ENCODE results near the gene FOXJ2. TPM values are rescaled to one million over a fixed set of nuclear protein-coding genes. Genes with fewer than 3 reads are reported as not detected.
"Not testable (repeated sequence)": the region's sequence is repeated elsewhere in the genome, so short reads cannot be mapped to it uniquely, and the experiment has no call there.

The FOXJ2 gene
- total and polyA plus RNA-seq, 2 donors from 2014 or later, result 4.4 to 17.0 TPM

DNA sequence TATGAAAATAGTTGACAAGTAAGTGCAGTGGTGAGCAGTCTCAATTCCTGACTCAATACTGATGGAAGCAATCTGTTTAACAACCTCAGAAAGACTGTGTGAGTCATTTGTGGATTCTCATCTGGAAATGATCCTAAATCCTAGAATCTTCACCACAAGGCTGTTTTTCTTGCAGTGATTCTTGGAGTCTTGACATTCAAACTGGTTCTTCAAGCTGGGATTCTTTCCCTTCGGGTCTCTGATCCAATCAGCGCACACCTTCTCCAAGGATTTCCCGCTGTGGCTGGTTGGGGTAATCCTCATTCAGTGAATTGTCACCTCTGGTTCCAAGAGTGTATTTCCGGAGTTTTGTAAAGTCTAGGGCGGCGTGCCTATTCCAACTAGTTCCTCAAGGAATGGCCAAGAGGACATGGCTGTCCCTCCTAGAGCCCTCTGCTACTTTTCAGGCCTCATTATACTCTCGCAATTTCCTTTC is 37.7 kb upstream of the FOXJ2 start:
- DNase-seq, result peak in 2 of 5 donors; percentile 17 to 23
- no peak for FAIRE-seq
- Histone ChIP-seq H3K27me3 (ENCODE audit: control insufficient read depth, insufficient read depth, low read length) (no peaks in the 10 kb centered on the region), H3K4me1 (ENCODE audit: control insufficient read depth in 2 of 3, insufficient read depth in 2 of 3, low read depth in 1 of 3, low read length in 3 of 3) (no peaks in the 10 kb centered on the region), H3K36me3 (ENCODE audit: control insufficient read depth in 2 of 3, insufficient read depth in 3 of 3, low read length in 3 of 3) (no peaks in the 10 kb centered on the region), H3K9ac (ENCODE audit: low read length in 3 of 3) (no peak overlapping the region), H3K4me3 (ENCODE audit: low read length in 3 of 3) (no peak overlapping the region), H3K27ac (ENCODE audit: low read depth in 2 of 2, low read length in 2 of 2) (peak overlapping the region; percentile 61 to 69), H3K9me3 (ENCODE audit: control insufficient read depth in 2 of 3, insufficient read depth in 1 of 3, low read length in 3 of 3) (no peaks in the 10 kb centered on the region)
- TF ChIP-seq, protein P1, sequence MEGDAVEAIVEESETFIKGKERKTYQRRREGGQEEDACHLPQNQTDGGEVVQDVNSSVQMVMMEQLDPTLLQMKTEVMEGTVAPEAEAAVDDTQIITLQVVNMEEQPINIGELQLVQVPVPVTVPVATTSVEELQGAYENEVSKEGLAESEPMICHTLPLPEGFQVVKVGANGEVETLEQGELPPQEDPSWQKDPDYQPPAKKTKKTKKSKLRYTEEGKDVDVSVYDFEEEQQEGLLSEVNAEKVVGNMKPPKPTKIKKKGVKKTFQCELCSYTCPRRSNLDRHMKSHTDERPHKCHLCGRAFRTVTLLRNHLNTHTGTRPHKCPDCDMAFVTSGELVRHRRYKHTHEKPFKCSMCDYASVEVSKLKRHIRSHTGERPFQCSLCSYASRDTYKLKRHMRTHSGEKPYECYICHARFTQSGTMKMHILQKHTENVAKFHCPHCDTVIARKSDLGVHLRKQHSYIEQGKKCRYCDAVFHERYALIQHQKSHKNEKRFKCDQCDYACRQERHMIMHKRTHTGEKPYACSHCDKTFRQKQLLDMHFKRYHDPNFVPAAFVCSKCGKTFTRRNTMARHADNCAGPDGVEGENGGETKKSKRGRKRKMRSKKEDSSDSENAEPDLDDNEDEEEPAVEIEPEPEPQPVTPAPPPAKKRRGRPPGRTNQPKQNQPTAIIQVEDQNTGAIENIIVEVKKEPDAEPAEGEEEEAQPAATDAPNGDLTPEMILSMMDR (IDR thresholded peaks at IDR 0.05; ENCODE audit: borderline replicate concordance, extremely low read depth, insufficient read depth), result no peak
- intact Hi-C loops (cut with DNase I), result loop anchor here (5.0 to 10.0 kb wide), 2 partner anchors 60 to 132 kb away; partner anchors contain the start of gene SLC2A3

DNA sequence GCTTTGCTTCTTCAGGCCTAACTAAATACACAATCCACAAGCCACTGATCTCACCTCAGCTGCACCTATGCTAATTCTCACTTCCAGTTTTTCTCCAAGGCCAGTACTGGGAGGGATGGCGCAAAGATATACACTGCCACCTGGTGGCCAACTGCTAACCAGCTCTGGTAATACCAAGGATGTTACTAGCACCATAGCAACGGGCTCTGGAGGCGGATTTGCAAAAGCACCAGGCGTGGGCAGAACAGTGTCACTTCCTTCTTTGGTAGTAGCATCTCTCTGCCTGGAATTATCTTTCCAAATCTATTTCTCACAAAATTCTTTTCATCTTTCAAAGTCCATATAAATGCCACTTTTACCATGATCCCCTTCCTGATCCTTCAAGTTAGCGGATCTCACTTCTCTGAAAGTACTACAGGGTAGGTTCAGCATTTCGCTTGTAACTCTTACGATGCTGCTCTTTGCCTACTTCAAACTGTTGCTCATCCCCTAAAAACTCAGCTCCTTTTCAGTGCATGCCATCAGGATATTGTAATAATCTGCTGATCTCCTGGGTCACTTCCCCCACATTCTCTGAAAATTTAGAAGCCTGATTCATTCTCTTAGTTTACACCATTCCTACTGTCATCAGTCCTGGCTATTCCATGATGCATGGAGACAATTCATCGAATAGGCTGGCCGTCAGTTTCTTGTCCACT is 37.1 kb upstream of the FOXJ2 start:
- FAIRE-seq, result peak; percentile 45
- Histone ChIP-seq H3K9ac (ENCODE audit: low read length in 3 of 3) (no peak overlapping the region), H3K4me1 (ENCODE audit: control insufficient read depth in 2 of 3, insufficient read depth in 2 of 3, low read depth in 1 of 3, low read length in 3 of 3) (no peaks in the 10 kb centered on the region), H3K4me3 (ENCODE audit: low read length in 3 of 3) (no peak overlapping the region), H3K27me3 (ENCODE audit: control insufficient read depth, insufficient read depth, low read length) (no peaks in the 10 kb centered on the region), H3K27ac (ENCODE audit: low read depth in 2 of 2, low read length in 2 of 2) (peak overlapping the region in 1 of 2 donors; percentile 61), H3K36me3 (ENCODE audit: control insufficient read depth in 2 of 3, insufficient read depth in 3 of 3, low read length in 3 of 3) (no peaks in the 10 kb centered on the region), H3K9me3 (ENCODE audit: control insufficient read depth in 2 of 3, insufficient read depth in 1 of 3, low read length in 3 of 3) (no peaks in the 10 kb centered on the region)
- intact Hi-C loops (cut with DNase I), result loop anchor here (10.0 kb wide), 1 partner anchor 61 kb away; the partner anchor contains the start of gene SLC2A3
- TF ChIP-seq, protein P1 (IDR thresholded peaks at IDR 0.05; ENCODE audit: borderline replicate concordance, extremely low read depth, insufficient read depth), result peak; percentile 68
- peak; percentile 81 to 92 (median 88) for DNase-seq

DNA sequence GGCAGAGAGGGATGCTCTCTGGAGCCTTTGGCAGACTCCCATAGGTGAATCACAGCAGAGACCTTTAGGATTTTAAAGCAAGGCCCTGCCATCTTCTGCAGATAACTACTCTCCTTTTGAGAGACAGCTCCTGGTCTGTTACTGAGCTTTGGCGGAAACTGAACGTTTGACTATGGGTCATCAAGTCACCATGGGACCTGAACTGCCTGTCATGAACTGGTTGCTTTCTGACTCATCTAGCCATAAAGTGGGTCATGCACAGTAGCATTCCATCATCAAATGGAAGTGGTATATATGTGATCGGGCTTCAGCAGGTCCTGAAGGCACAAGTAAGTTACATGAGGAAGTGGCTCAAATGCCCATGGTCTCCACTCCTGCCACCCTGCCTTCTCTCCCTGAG is 31.7 kb upstream of the FOXJ2 start:
- H3K36me3 ChIP-seq (ENCODE audit: control insufficient read depth in 2 of 3, insufficient read depth in 3 of 3, low read length in 3 of 3); DNase-seq; FAIRE-seq; H3K4me3 ChIP-seq (ENCODE audit: low read length in 3 of 3); H3K9me3 ChIP-seq (ENCODE audit: control insufficient read depth in 2 of 3, insufficient read depth in 1 of 3, low read length in 3 of 3); H3K27ac ChIP-seq (ENCODE audit: low read depth in 2 of 2, low read length in 2 of 2); H3K27me3 ChIP-seq (ENCODE audit: control insufficient read depth, insufficient read depth, low read length); intact Hi-C loops (cut with DNase I); H3K4me1 ChIP-seq (ENCODE audit: control insufficient read depth in 2 of 3, insufficient read depth in 2 of 3, low read depth in 1 of 3, low read length in 3 of 3); H3K9ac ChIP-seq (ENCODE audit: low read length in 3 of 3): not testable (repeated sequence)

DNA sequence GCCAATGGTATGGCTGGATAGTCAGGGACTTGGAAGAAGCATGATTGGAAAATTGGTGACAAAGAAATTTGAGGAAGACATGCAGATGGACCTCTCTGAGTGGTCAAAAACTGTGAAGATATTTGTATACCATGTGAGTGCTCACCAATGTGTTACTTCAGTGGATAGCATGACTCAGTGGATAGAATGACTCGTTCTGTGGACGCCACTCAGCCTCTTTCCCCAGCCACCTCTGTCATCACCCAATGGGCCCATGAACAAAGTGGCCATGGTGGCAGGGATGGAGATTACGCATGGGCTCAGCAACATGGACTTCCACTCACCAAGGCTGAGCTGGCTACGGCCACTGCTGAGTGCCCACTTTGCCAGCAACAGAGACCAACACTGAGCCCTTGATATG is 31.0 kb upstream of the FOXJ2 start:
- DNase-seq; H3K27me3 ChIP-seq (ENCODE audit: control insufficient read depth, insufficient read depth, low read length); H3K4me1 ChIP-seq (ENCODE audit: control insufficient read depth in 2 of 3, insufficient read depth in 2 of 3, low read depth in 1 of 3, low read length in 3 of 3); H3K9ac ChIP-seq (ENCODE audit: low read length in 3 of 3); H3K9me3 ChIP-seq (ENCODE audit: control insufficient read depth in 2 of 3, insufficient read depth in 1 of 3, low read length in 3 of 3); FAIRE-seq; H3K4me3 ChIP-seq (ENCODE audit: low read length in 3 of 3); H3K36me3 ChIP-seq (ENCODE audit: control insufficient read depth in 2 of 3, insufficient read depth in 3 of 3, low read length in 3 of 3); H3K27ac ChIP-seq (ENCODE audit: low read depth in 2 of 2, low read length in 2 of 2); intact Hi-C loops (cut with DNase I): not testable (repeated sequence)

DNA sequence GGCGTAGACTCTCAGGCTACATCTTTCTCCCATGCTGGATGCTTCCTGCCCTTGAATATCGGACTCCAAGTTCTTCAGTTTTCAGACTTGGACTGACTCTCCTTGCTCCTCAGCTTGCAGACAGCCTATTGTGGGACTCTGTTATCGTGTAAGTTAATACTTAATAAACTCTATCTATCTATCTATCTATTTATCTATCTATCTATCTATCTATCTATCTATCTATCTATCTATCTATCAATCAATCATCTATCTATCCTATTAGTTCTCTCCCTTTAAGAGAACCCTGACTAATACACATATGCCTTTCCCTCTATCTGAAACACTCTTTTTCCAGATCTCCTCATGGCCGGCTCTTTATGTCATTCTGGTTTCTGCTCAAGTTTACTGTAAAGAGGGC is 27.6 kb upstream of the FOXJ2 start:
- H3K9ac ChIP-seq (ENCODE audit: low read length in 3 of 3); H3K4me1 ChIP-seq (ENCODE audit: control insufficient read depth in 2 of 3, insufficient read depth in 2 of 3, low read depth in 1 of 3, low read length in 3 of 3); H3K9me3 ChIP-seq (ENCODE audit: control insufficient read depth in 2 of 3, insufficient read depth in 1 of 3, low read length in 3 of 3); FAIRE-seq; H3K27ac ChIP-seq (ENCODE audit: low read depth in 2 of 2, low read length in 2 of 2); H3K27me3 ChIP-seq (ENCODE audit: control insufficient read depth, insufficient read depth, low read length); H3K4me3 ChIP-seq (ENCODE audit: low read length in 3 of 3); H3K36me3 ChIP-seq (ENCODE audit: control insufficient read depth in 2 of 3, insufficient read depth in 3 of 3, low read length in 3 of 3); DNase-seq: not testable (repeated sequence)
- intact Hi-C loops (cut with DNase I), result loop anchor here (5.0 kb wide), 1 partner anchor 88 kb away; no protein-coding TSS in a partner anchor

Data from kidney (tissue), 14 donors.